ENCODE results near the gene DCTPP1.
"Not testable (repeated sequence)": the region's sequence is repeated elsewhere in the genome, so short reads cannot be mapped to it uniquely, and the experiment has no call there.

Gene DCTPP1

DNA sequence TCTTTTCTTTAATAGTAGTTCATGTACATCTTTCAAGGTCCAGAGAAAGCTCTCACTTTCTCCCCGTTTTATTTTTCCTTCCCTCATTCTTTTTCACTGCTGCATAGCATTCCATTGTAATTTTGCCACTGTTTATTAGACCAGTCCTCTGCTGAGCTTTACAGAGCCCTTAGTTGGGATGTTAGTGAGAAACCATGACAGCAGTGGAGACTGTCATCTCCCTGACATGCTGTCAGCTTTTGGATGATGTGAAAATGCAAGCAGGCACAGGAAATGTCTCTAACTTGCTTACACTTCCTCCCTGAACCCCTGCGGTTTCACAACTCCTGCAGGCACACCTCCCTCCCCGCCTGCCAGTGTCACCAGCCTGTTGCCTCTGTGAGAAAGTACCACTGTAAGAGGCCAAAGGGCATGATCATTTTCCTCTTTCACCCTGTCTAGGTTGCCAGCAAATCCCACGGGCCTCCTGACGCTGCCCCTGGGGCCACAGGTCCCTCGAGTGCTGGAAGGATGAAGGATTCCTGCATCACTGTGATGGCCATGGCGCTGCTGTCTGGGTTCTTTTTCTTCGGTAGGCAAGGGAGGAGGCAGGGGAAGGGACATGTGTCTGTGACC lies 42.6 kb upstream of the DCTPP1 start, which contains the start of gene ITGAL:
ITGAL (plus strand) TSS at position 415 of the 615 bp plus-strand sequence; CDS start at position 511, 96 bp downstream.
- TF ChIP-seq, protein P1, sequence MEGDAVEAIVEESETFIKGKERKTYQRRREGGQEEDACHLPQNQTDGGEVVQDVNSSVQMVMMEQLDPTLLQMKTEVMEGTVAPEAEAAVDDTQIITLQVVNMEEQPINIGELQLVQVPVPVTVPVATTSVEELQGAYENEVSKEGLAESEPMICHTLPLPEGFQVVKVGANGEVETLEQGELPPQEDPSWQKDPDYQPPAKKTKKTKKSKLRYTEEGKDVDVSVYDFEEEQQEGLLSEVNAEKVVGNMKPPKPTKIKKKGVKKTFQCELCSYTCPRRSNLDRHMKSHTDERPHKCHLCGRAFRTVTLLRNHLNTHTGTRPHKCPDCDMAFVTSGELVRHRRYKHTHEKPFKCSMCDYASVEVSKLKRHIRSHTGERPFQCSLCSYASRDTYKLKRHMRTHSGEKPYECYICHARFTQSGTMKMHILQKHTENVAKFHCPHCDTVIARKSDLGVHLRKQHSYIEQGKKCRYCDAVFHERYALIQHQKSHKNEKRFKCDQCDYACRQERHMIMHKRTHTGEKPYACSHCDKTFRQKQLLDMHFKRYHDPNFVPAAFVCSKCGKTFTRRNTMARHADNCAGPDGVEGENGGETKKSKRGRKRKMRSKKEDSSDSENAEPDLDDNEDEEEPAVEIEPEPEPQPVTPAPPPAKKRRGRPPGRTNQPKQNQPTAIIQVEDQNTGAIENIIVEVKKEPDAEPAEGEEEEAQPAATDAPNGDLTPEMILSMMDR (IDR thresholded peaks at IDR 0.05; ENCODE audit: low read depth, low read length, missing control alignments): no peak
- no peak for DNase-seq (ENCODE audit: extremely low read depth, low read depth)
- no peak within 1 kb of the TSS for H3K4me3 ChIP-seq (replicated peaks; ENCODE audit: low read depth, low read length)

DNA sequence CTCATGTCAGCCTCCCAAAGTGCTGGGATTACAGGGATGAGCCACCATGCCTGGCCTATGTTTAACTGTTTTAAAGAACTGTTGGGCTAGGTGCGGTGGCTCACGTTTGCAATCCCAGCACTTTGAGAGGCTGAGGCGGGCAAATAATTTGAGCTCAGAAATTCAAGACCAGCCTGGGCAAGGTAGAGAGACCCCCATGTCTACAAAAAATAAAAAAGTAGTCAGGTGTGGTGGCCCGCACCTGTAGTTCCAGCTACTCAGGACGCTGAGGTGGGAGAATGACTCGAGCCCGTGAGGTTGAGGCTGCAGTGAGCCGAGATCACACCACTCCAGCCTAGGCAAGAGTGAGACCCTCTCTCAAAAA lies 40.8 kb upstream of the DCTPP1 start:
- DNase-seq (ENCODE audit: extremely low read depth, low read depth): no peak
- TF ChIP-seq, protein P1 (IDR thresholded peaks at IDR 0.05; ENCODE audit: low read depth, low read length, missing control alignments): no peak
- H3K4me3 ChIP-seq (replicated peaks; ENCODE audit: low read depth, low read length): no peak overlapping the region

DNA sequence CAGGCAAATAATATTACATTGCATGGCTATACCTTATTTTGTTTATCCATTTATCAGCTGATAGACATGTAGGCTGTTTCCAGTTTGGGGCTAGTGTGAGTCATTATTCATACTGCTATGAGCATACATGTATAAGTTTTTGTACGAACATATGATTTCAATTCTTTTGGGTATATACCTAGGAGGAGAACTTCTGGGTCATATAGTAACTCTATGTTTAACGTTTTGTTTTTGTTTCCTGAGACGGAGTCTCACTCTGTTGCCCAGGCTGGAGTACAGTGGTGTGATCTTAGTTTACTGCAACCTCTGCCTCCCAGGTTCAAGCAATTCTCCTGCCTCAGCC lies 40.3 kb upstream of the DCTPP1 start:
- no peak overlapping the region for H3K4me3 ChIP-seq (replicated peaks; ENCODE audit: low read depth, low read length)
- TF ChIP-seq, protein P1 (IDR thresholded peaks at IDR 0.05; ENCODE audit: low read depth, low read length, missing control alignments): no peak
- no peak for DNase-seq (ENCODE audit: extremely low read depth, low read depth)

DNA sequence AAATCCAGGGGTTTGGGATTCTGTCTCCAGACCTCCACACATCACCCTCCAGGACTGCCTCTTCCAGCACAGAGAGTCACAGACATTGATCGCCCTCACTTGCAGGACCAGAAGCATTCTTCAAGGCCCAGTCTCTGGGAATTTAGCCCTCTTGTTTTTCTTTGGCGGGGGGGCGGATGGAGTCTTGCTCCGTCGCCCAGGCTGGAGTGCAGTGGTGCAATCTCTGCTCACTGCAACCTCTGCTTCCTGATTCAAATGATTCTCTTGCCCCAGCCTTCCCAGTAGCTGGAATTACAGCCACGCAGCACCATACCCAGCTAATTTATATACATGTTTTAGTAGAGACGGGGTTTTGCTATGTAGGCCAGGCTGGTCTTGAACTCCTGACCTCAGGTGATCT lies 34.2 kb upstream of the DCTPP1 start:
- DNase-seq (ENCODE audit: extremely low read depth, low read depth): no peak
- H3K4me3 ChIP-seq (replicated peaks; ENCODE audit: low read depth, low read length): no peak overlapping the region
- TF ChIP-seq, protein P1 (IDR thresholded peaks at IDR 0.05; ENCODE audit: low read depth, low read length, missing control alignments): no peak

DNA sequence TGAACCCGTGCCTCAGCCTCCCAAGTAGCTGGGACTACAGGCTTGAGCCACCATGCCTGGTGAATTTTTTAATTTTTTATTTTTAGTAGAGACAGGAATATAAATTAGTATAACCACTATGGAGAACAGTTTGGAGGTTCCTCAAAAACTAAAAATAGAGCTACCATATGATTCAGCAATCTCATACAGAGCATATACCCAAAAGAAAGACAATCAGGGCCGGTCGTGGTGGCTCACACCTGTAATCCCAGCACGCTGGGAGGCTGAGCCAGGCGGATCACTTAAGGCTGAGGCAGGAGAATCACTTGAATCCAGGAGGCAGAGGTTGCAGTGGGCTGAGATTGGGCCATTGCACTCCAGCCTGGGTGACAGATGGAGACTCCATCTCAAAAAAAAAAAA lies 31.6 kb upstream of the DCTPP1 start:
- H3K4me3 ChIP-seq (replicated peaks; ENCODE audit: low read depth, low read length); DNase-seq (ENCODE audit: extremely low read depth, low read depth): not testable (repeated sequence)

DNA sequence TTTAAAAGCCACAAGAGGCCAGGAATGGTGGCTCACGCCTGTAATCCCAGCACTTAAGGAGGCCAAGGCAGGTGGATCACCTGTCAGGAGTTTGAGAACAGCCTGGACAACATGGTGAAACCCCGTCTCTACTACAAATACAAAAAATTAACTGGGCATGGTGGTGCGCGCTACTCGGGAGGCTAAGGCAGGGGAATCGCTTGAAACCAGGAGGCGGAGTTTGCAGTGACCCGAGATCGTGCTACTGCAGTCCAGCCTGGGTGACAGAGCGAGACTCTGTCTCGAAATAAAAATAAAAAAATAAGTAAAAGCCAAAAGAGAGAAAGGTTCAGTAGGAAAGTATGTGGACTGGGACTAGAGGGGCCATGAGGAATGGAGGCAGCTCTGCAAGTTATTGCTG lies 29.6 kb upstream of the DCTPP1 start:
- no peak overlapping the region for H3K4me3 ChIP-seq (replicated peaks; ENCODE audit: low read depth, low read length)
- TF ChIP-seq, protein P1 (IDR thresholded peaks at IDR 0.05; ENCODE audit: low read depth, low read length, missing control alignments): no peak
- no peak for DNase-seq (ENCODE audit: extremely low read depth, low read depth)

DNA sequence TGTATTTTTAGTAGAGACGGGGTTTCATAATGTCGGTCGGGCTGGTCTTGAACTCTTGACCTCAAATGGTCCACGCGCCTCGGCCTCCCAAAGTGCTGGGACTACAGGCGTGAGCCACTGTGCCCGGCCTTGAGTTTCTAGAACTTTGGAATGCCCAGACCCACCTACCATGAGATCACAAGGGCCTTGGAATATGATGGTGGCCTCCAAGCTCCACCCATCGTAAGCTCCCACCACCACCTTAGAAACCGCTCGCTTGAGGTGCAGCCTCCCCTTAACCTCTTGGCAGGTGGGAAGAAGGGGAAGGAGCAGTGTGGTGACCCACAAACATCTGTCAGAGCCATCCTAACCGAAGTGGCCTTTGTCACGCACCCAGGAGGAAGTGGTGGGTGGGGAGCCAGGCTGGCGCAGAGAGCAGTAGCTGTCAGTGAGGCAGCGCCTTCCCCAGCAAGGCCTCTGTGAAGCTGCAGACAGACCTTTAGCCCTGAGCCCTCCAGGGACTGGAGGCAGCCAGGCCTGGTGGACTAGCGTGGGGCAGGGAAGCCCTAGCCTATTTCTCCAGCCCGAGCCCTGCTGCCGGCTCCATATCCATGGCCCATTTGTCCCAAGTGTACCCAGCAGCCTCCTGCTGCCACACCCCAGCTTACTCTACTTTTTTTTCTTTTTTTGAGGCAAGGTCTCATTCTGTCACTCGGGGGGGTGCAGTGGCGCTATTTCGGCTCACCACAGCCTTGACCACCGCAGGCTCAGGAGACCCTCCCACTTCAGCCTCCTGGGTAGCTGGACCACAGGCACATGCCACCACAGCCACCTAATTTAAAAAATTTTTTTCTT lies 28.9 kb upstream of the DCTPP1 start:
- TF ChIP-seq, protein P1 (IDR thresholded peaks at IDR 0.05; ENCODE audit: low read depth, low read length, missing control alignments): no peak
- no peak overlapping the region for H3K4me3 ChIP-seq (replicated peaks; ENCODE audit: low read depth, low read length)
- no peak for DNase-seq (ENCODE audit: extremely low read depth, low read depth)

Data from HFF-Myc (cell line).